ENCODE results near the gene DLGAP4. TPM values are rescaled to one million over a fixed set of nuclear protein-coding genes. Genes with fewer than 3 reads are reported as not detected.

Gene DLGAP4
- total RNA-seq: 61.2 TPM
- long read RNA-seq, transcript DLGAP4-202 (7 exons, 2,392 nt): minor isoform, 5 of 41 reads
- long read RNA-seq, transcript DLGAP4-206 (7 exons, 3,110 nt): major isoform, 10 of 41 reads
- long read RNA-seq, partial matches to known transcripts: 21 of 41 reads
- long read RNA-seq, other reads (novel, unspliced or antisense): 5 of 41 reads

- H3K4me3 ChIP-seq: no peak within 1 kb of the TSS
- H3K36me3 ChIP-seq: no peaks in the 10 kb centered on the region
- H3K27me3 ChIP-seq: peaks cover 86% of the 10 kb centered on the region
- DNase-seq: peak; percentile 38
- no peak for TF ChIP-seq CTCF (IDR thresholded peaks at IDR 0.05)
- no peaks in the 10 kb centered on the region for H3K9me3 ChIP-seq
- H3K27ac ChIP-seq: no peak within 1 kb of the TSS
- no peak for ATAC-seq
- H3K4me1 ChIP-seq: peaks cover 6% of the 10 kb centered on the region
- intact Hi-C loops (cut with DNase I): no loop called here
These were observed at the start of gene DLGAP4 for GRCh38 chr20:36305602-36306551. Gene DLGAP4 (plus strand): TSS chr20:36306339. CDS start chr20:36431718, 125,379 bp downstream.

- intact Hi-C loops (cut with DNase I): no loop called here
- H3K4me3 ChIP-seq: no peak overlapping the region
- no peak for TF ChIP-seq CTCF (IDR thresholded peaks at IDR 0.05)
- no peak for DNase-seq
- H3K9me3 ChIP-seq: no peaks in the 10 kb centered on the region
- no peak for ATAC-seq
- no peaks in the 10 kb centered on the region for H3K27me3 ChIP-seq
- H3K27ac ChIP-seq: no peak overlapping the region
- peaks cover 25% of the 10 kb centered on the region for H3K36me3 ChIP-seq
- no peaks in the 10 kb centered on the region for H3K4me1 ChIP-seq
These were observed 46.7 kb upstream of the DLGAP4 start for GRCh38 chr20:36259177-36260061.

- intact Hi-C loops (cut with DNase I): no loop called here
- no peak for ATAC-seq
- no peak for TF ChIP-seq CTCF (IDR thresholded peaks at IDR 0.05)
These were observed 45.8 kb upstream of the DLGAP4 start for GRCh38 chr20:36260316-36260715.

GRCh38 chr20:36261389-36262105 is 44.6 kb upstream of the DLGAP4 start:
- H3K27me3 ChIP-seq: no peaks in the 10 kb centered on the region

More at GRCh38 chr20:36260316-36260715, 45.8 kb upstream of the DLGAP4 start:
- H3K27ac ChIP-seq: no peak overlapping the region
- no peaks in the 10 kb centered on the region for H3K4me1 ChIP-seq
- H3K4me3 ChIP-seq: no peak overlapping the region
- H3K9me3 ChIP-seq: no peaks in the 10 kb centered on the region
- H3K27me3 ChIP-seq: no peaks in the 10 kb centered on the region
- no peak for DNase-seq
- H3K36me3 ChIP-seq: peaks cover 22% of the 10 kb centered on the region

More at GRCh38 chr20:36261389-36262105, 44.6 kb upstream of the DLGAP4 start:
- Histone ChIP-seq H3K9me3 (no peaks in the 10 kb centered on the region), H3K27ac (no peak overlapping the region), H3K36me3 (peaks cover 10% of the 10 kb centered on the region), H3K4me3 (no peak overlapping the region), H3K4me1 (no peaks in the 10 kb centered on the region)
- intact Hi-C loops (cut with DNase I): no loop called here
- DNase-seq (no peak), ATAC-seq (no peak)
- TF ChIP-seq CTCF (IDR thresholded peaks at IDR 0.05): no peak

All from upper lobe of right lung (tissue), 1 donor.